ENCODE data around the gene STIP1.
A peak's percentile ranks its signal among the peaks of the same experiment; 100 is the strongest.

STIP1 gene

DNA sequence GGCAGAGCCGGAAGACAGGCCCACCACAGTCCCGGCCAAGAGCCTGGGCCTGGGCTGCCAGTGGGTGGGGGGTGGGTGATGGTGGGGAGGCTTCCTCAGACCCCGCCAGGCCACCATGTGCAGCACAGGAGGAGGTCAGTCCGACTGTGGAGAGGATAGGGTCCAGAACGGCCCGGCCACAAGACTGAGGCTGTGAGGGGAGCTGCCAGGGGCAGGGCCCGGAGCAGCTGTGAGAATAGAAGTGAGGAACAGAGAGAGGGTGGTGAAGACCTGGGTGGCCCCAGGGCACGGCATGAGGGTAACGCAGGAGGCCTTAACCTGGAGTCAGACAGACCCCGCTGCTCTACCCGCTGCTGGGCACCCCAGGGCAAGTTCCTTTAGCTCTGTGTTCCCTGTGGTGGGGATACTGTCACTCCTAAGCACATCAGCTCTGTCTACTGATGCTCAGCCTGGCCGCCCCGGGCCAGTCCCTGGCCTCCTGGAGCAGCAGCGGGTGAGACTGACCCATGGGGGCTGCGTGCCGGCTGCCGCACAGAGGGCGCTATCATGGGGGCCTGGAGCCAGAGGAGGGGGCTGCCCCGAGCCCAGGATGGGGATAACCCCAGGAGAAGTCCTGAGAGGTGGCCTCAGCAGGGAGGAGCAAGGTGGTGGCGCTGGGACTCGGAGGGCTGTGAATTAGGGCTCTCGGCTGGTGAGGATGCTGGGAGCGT, 22.3 kb downstream of the STIP1 start:
- Histone ChIP-seq H3K4me3 (peak overlapping the region; percentile 94), H3K36me3 (peaks cover 54% of the 10 kb centered on the region)

DNA sequence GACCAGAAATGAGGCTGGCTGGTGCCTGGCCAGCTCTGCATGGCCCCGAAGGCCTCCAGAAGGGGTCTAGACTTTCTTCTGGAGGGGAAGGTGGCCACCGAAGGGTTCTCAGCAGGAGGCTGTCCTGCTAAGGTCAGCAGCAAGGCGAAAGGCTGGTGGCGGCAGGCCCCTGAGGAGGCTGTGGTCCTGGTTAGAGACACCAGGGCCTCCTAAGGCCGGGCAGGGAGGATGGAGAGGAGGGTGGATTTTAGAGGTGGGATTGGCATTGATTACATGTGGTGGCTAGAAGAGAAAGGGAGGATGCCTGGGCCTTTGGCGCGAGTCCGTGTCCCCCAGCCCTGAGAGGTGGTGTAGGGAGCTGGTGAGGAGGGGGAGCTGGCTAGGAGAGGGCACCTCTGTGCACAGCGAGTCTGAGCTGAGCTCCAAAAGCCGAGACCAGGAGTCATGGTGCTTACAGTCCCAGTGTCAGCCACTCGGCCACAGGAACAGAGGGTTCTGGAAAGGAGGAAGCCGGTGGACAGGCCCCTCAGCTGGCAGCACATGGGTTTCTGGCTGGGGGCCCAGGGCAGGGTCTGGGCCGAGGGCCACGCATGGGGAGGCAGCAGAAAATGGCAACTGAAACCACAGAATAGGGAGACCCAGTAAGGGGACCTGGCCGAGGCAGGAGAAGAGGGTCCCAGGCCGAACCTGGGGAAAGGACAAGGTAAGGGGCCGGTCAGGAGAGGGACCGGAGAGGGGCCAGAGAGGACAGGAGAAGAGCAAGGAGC, 23.0 kb downstream of the STIP1 start:
- H3K27ac ChIP-seq = peak overlapping the region; percentile 99
- H3K27me3 ChIP-seq = no peaks in the 10 kb centered on the region
- H3K4me2 ChIP-seq = peak overlapping the region; percentile 97
- H3K9ac ChIP-seq = peak overlapping the region; percentile 98
- peaks cover 79% of the 10 kb centered on the region for H3K4me1 ChIP-seq
- peaks cover 53% of the 10 kb centered on the region for H4K20me1 ChIP-seq
- peaks cover 59% of the 10 kb centered on the region for H3K36me3 ChIP-seq
- peak overlapping the region; percentile 94 for H3K4me3 ChIP-seq
- H3K9me3 ChIP-seq = no peaks in the 10 kb centered on the region
- TF ChIP-seq Cebpa-rat (IDR thresholded peaks at IDR 0.05) = no peak

More for the DNA sequence above, 22.3 kb downstream of the STIP1 start:
- peak overlapping the region; percentile 98 for H3K9ac ChIP-seq
- peak overlapping the region; percentile 97 for H3K4me2 ChIP-seq
- TF ChIP-seq Cebpa-rat (IDR thresholded peaks at IDR 0.05) = no peak
- H3K4me1 ChIP-seq = peaks cover 77% of the 10 kb centered on the region
- H3K27me3 ChIP-seq = no peaks in the 10 kb centered on the region
- H4K20me1 ChIP-seq = peaks cover 56% of the 10 kb centered on the region
- no peaks in the 10 kb centered on the region for H3K9me3 ChIP-seq
- H3K27ac ChIP-seq = peak overlapping the region; percentile 99

DNA sequence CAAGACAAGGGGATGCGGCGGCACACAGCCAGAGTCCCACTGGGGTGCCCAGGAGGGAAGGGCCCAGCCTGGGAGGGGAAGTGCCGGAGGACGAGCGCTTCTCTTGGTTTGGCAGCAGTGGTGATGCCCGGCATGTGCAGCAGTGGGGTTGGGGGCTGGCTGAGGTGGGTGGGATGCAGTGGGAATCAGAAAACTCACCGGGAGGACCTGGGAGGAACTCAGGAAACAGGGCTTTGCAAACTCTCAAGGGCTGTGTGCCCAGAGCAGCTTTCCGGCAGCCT, 23.5 kb downstream of the STIP1 start:
- TF ChIP-seq Cebpa-rat (IDR thresholded peaks at IDR 0.05) = no peak
- H3K4me2 ChIP-seq = peak overlapping the region; percentile 97
- no peaks in the 10 kb centered on the region for H3K27me3 ChIP-seq
- H3K9me3 ChIP-seq = no peaks in the 10 kb centered on the region
- peaks cover 79% of the 10 kb centered on the region for H3K4me1 ChIP-seq
- H4K20me1 ChIP-seq = peaks cover 49% of the 10 kb centered on the region
- H3K36me3 ChIP-seq = peaks cover 64% of the 10 kb centered on the region
- peak overlapping the region; percentile 98 for H3K9ac ChIP-seq
- H3K4me3 ChIP-seq = peak overlapping the region; percentile 94
- peak overlapping the region; percentile 99 for H3K27ac ChIP-seq

DNA sequence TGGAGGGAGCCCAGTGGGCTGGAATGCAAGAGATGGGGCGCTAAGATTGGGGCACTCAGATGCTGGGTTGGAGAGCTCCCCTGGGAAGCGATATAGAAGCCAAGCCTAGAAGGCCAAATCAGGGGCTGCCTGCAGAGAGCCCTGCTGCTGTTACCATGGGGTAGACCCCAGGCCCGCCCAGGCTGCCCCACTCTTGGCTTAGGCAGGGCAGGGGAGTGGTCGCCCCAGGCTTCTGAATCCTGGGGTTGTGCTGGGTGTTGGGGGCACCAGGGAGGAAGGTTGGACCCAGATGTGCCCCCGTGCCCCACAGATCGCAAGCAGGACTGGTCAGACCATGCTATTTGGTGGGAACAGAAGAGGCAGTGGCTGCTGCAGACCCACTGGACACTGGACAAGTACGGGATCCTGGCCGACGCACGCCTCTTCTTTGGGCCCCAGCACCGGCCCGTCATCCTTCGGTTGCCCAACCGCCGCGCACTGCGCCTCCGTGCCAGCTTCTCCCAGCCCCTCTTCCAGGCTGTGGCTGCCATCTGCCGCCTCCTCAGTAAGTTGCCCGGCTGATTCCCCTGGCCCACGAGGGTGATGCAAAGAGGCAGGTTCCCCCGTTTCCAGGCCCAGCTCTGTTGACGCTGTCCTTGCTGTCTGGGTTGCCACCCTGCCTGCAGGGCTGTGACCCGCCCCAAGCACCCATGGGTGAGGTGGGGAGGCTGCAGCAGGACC, 24.5 kb downstream of the STIP1 start:
- peak overlapping the region; percentile 18; the same call in 1 of the 2 replicates for H3K9ac ChIP-seq
- no peaks in the 10 kb centered on the region for H3K27me3 ChIP-seq
- no peak for TF ChIP-seq Cebpa-rat (IDR thresholded peaks at IDR 0.05)
- peaks cover 49% of the 10 kb centered on the region for H4K20me1 ChIP-seq
- H3K9me3 ChIP-seq = no peaks in the 10 kb centered on the region
- H3K4me3 ChIP-seq = no peak overlapping the region
- peaks cover 79% of the 10 kb centered on the region for H3K4me1 ChIP-seq
- peak overlapping the region; percentile 26; the same call in 1 of the 2 replicates for H3K27ac ChIP-seq
- H3K4me2 ChIP-seq = peak overlapping the region; percentile 97
- peaks cover 65% of the 10 kb centered on the region for H3K36me3 ChIP-seq

GRCh38 chr11:64211181-64211872, 25.4 kb downstream of the STIP1 start:
- Histone ChIP-seq H4K20me1 (peaks cover 49% of the 10 kb centered on the region), H3K9me3 (no peaks in the 10 kb centered on the region), H3K4me1 (peaks cover 79% of the 10 kb centered on the region), H3K4me2 (0 out of 2 replicates have a peak overlapping the region, but pooled peaks have one; percentile 74), H3K4me3 (no peak overlapping the region), H3K27ac (0 out of 2 replicates have a peak overlapping the region, but pooled peaks have one; percentile 16), H3K27me3 (no peaks in the 10 kb centered on the region), H3K36me3 (peaks cover 65% of the 10 kb centered on the region), H3K9ac (no peak overlapping the region)
- TF ChIP-seq Cebpa-rat (IDR thresholded peaks at IDR 0.05) = no peak

DNA sequence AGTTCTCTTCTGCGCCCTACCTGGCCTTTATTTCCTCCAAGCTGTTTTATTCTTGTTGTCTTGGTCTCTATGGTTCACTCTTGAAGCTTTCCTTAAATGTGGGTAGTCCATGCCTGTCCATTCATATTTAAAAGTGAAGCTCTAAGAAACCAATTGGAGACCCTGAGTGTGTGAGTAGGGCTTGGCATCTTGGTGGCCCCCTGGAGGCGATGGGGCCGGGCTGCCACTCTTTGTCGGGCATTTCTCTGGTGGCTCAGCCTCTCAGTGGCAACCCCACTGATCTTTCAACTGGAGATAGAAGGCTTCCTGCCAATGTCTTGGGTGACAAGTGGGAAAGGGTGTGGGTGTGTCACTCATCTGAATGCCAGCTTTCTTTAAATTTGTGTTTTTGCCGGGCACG, 30.9 kb downstream of the STIP1 start:
- Histone ChIP-seq H3K27ac (no peak overlapping the region), H3K4me1 (peaks cover 75% of the 10 kb centered on the region), H3K9ac (no peak overlapping the region), H3K4me2 (peak overlapping the region; percentile 52), H3K36me3 (peaks cover 81% of the 10 kb centered on the region), H3K27me3 (no peaks in the 10 kb centered on the region), H3K4me3 (no peak overlapping the region), H3K9me3 (no peaks in the 10 kb centered on the region), H4K20me1 (peaks cover 57% of the 10 kb centered on the region)
- TF ChIP-seq Cebpa-rat (IDR thresholded peaks at IDR 0.05) = no peak

DNA sequence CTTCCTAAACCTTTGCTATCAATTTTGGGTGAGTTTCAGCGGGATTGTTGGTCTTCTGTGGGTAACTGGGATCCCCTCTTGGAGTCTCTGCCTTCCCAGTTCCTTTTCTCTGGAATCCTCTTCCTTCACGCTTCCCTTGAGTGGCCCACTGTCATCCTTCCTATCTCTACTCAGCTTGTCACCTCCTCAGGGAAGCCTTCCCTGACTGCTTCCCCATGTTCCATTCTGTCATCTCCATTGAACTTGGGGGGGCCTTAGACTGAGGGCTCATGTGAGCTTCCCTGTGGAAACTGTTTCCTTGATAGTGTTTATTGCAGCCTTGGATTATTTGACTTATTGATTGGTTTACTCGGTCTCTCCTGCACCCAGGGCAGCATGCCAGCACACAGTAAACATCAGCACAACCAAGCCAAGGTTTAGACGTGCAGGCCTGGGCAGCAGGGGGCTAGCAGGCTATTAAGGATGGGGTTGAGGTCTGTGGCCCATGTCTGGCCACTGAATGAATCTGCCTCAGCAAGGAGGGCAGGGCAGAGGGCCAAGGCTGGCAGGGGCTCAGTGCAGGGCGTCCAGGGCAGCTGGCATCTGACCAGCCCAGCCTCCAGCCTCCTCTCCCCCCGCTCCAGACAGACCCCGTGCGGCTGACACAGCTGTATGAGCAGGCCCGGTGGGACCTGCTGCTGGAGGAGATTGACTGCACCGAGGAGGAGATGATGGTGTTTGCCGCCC, 32.8 kb downstream of the STIP1 start:
- Histone ChIP-seq H3K27ac (peak overlapping the region; percentile 35; the same call in 1 of the 2 replicates), H3K4me2 (no peak overlapping the region), H4K20me1 (peaks cover 55% of the 10 kb centered on the region), H3K4me1 (peaks cover 71% of the 10 kb centered on the region), H3K9me3 (no peaks in the 10 kb centered on the region), H3K27me3 (no peaks in the 10 kb centered on the region), H3K4me3 (no peak overlapping the region), H3K9ac (peak overlapping the region; percentile 29; the same call in 1 of the 2 replicates), H3K36me3 (peaks cover 83% of the 10 kb centered on the region)
- TF ChIP-seq Cebpa-rat (IDR thresholded peaks at IDR 0.05) = no peak

DNA sequence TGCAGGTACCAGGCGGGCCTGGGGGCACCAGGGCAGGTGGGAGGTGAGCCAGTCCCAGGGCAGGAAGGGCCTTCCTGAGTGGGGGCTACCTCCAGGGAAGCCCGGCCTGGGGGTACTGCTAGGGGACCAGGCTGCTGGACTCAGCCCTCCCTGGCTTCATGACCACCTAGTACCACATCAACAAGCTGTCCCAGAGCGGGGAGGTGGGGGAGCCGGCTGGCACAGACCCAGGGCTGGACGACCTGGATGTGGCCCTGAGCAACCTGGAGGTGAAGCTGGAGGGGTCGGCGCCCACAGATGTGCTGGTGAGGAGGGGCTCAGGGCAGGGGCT, 33.3 kb downstream of the STIP1 start:
- Histone ChIP-seq H3K36me3 (peaks cover 84% of the 10 kb centered on the region), H3K4me2 (no peak overlapping the region)

DNA sequence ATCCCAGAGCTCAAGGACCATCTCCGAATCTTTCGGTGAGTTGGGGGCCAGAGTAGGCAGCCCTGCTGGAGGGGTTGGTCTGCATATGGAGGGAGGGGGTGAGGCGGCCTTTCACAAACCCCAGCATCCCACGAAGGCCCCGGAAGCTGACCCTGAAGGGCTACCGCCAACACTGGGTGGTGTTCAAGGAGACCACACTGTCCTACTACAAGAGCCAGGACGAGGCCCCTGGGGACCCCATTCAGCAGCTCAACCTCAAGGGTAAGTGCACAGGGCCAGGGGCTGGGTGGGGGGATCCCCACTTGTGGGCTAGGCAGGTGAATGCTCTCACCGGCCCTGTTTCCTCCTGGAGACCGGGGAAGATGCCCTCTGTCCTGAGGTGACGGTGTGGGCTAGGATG, 33.8 kb downstream of the STIP1 start:
- H3K4me3 ChIP-seq = no peak overlapping the region
- H3K27me3 ChIP-seq = no peaks in the 10 kb centered on the region
- peaks cover 85% of the 10 kb centered on the region for H3K36me3 ChIP-seq
- no peak for TF ChIP-seq Cebpa-rat (IDR thresholded peaks at IDR 0.05)
- peak overlapping the region; percentile 18; the same call in 1 of the 2 replicates for H3K27ac ChIP-seq
- H4K20me1 ChIP-seq = peaks cover 65% of the 10 kb centered on the region
- no peak overlapping the region for H3K9ac ChIP-seq
- H3K9me3 ChIP-seq = no peaks in the 10 kb centered on the region
- no peak overlapping the region for H3K4me2 ChIP-seq
- H3K4me1 ChIP-seq = peaks cover 71% of the 10 kb centered on the region

More for the DNA sequence above, 33.3 kb downstream of the STIP1 start:
- H4K20me1 ChIP-seq = peaks cover 60% of the 10 kb centered on the region
- peaks cover 71% of the 10 kb centered on the region for H3K4me1 ChIP-seq
- H3K9me3 ChIP-seq = no peaks in the 10 kb centered on the region
- H3K27me3 ChIP-seq = no peaks in the 10 kb centered on the region
- TF ChIP-seq Cebpa-rat (IDR thresholded peaks at IDR 0.05) = no peak
- peak overlapping the region; percentile 29; the same call in 1 of the 2 replicates for H3K9ac ChIP-seq
- no peak overlapping the region for H3K4me3 ChIP-seq
- H3K27ac ChIP-seq = peak overlapping the region; percentile 35; the same call in 1 of the 2 replicates
